Vagina (tissue), 2 donors: ENCODE results near the gene ENKD1. TPM values are rescaled to one million over a fixed set of nuclear protein-coding genes. Genes with fewer than 3 reads are reported as not detected.

Experiments used
- DNase-seq, 2 donors: peaks; one replicate each; pipeline ENCODE4 v3.0.0-alpha.2; 2017; ENCODE audit errors: extremely low spot score in 2 of 2
- H3K27ac ChIP-seq: fragments of 200-600 bp; sonication (generic); one replicate; pipeline ENCODE4 v1.5.1; 2019
- H3K27me3 ChIP-seq: fragments of 200-600 bp; sonication (generic); one replicate; pipeline ENCODE4 v1.5.1; 2019
- H3K36me3 ChIP-seq, 2 donors: fragments of 200-600 bp; sonication (generic); one replicate each; pipeline ENCODE4 v1.5.1; 2017 to 2019
- H3K4me1 ChIP-seq: fragments of 200-600 bp; sonication (generic); one replicate; pipeline ENCODE4 v1.5.1; 2019
- H3K4me3 ChIP-seq, 2 donors: fragments of 200-600 bp; sonication (generic); 1 replicate in 1 of 2; 2 replicates in 1 of 2; pipeline ENCODE4 v1.5.1; 2016 to 2019
- H3K9me3 ChIP-seq: fragments of 200-600 bp; sonication (generic); one replicate; pipeline ENCODE4 v1.5.1; 2019
- CTCF ChIP-seq, 3 experiments: fragments of 450-650 bp in 2 of 3; fragments of 200-600 bp in 1 of 3; sonication (generic) in 1 of 3; IDR thresholded peaks; one replicate each; pipeline ENCODE4 v1.5.1; 2017 to 2019; ENCODE audit warnings: antibody characterized with exemption in 3 of 3, mild to moderate bottlenecking in 2 of 3, moderate library complexity in 2 of 3
- POLR2A ChIP-seq, 2 donors: fragments of 450-650 bp; IDR thresholded peaks; one replicate each; pipeline ENCODE4 v1.6.1; 2017; ENCODE audit warnings: antibody characterized with exemption in 2 of 2, mild to moderate bottlenecking in 2 of 2, moderate library complexity in 2 of 2
- POLR2AphosphoS5 ChIP-seq, 2 donors: sonication (generic); formaldehyde crosslinking; IDR thresholded peaks; one replicate each; pipeline ENCODE4 v1.9.0; 2017; ENCODE audit warnings: antibody characterized with exemption in 2 of 2, mild to moderate bottlenecking in 2 of 2, low read depth in 1 of 2; ENCODE audit not compliant: insufficient read depth in 1 of 2
- intact Hi-C: fragments of 100-400 bp; cut with DNase I; formaldehyde crosslinking; loops from one replicate; pipeline ENCODE4 v1.15.1; 2023
- total RNA-seq: library from RNA; depleted of rRNA; stranded (reverse); fragments of >200 nt; gene quantifications from one replicate; pipeline ENCODE4 v1.2.3, GENCODE V29; 2016

The ENKD1 gene
- total RNA-seq, 1 donor from 2014 or later: 14.7 TPM

- TF ChIP-seq CTCF (IDR thresholded peaks at IDR 0.05) (no peak), POLR2AphosphoS5 (IDR thresholded peaks at IDR 0.05; ENCODE audit: insufficient read depth in 1 of 2, low read depth in 1 of 2) (no peak)
- intact Hi-C loops: no loop called here
- DNase-seq: no peak
- H3K4me1 ChIP-seq: no peaks in the 10 kb centered on the region
- H3K9me3 ChIP-seq: no peaks in the 10 kb centered on the region
- peaks cover 0 to 64% of the 10 kb centered on the region in 2 donors for H3K36me3 ChIP-seq
- H3K27me3 ChIP-seq: no peaks in the 10 kb centered on the region
- no peak overlapping the region for H3K4me3 ChIP-seq
- H3K27ac ChIP-seq: no peak overlapping the region
These were observed 29.8 kb downstream of the ENKD1 start for GRCh38 chr16:67636713-67637112.

- intact Hi-C loops: no loop called here
- no peak overlapping the region for H3K4me3 ChIP-seq
- peaks cover 0 to 70% of the 10 kb centered on the region in 2 donors for H3K36me3 ChIP-seq
- no peaks in the 10 kb centered on the region for H3K4me1 ChIP-seq
- no peaks in the 10 kb centered on the region for H3K9me3 ChIP-seq
- no peak for TF ChIP-seq POLR2AphosphoS5 (IDR thresholded peaks at IDR 0.05; ENCODE audit: insufficient read depth in 1 of 2, low read depth in 1 of 2)
- TF ChIP-seq CTCF (IDR thresholded peaks at IDR 0.05): no peak
- no peak for TF ChIP-seq POLR2A (IDR thresholded peaks at IDR 0.05)
- DNase-seq: no peak
- no peak overlapping the region for H3K27ac ChIP-seq
- H3K27me3 ChIP-seq: no peaks in the 10 kb centered on the region
These were observed 34.0 kb downstream of the ENKD1 start for GRCh38 chr16:67632415-67633172.

GRCh38 chr16:67628216-67628615, 38.3 kb downstream of the ENKD1 start:
- Histone ChIP-seq H3K27ac (no peak overlapping the region), H3K4me1 (no peaks in the 10 kb centered on the region), H3K27me3 (no peaks in the 10 kb centered on the region), H3K36me3 (peaks cover 0 to 72% of the 10 kb centered on the region in 2 donors), H3K9me3 (no peaks in the 10 kb centered on the region), H3K4me3 (no peak overlapping the region)
- TF ChIP-seq POLR2AphosphoS5 (IDR thresholded peaks at IDR 0.05; ENCODE audit: insufficient read depth in 1 of 2, low read depth in 1 of 2): no peak
- no peak for TF ChIP-seq CTCF (IDR thresholded peaks at IDR 0.05)
- no peak for TF ChIP-seq POLR2A (IDR thresholded peaks at IDR 0.05)
- DNase-seq: no peak
- intact Hi-C loops: no loop called here

- Histone ChIP-seq H3K4me1 (no peaks in the 10 kb centered on the region), H3K4me3 (no peak overlapping the region), H3K27ac (no peak overlapping the region), H3K27me3 (no peaks in the 10 kb centered on the region), H3K9me3 (no peaks in the 10 kb centered on the region), H3K36me3 (peaks cover 0 to 58% of the 10 kb centered on the region in 2 donors)
- TF ChIP-seq POLR2A (IDR thresholded peaks at IDR 0.05): no peak
- TF ChIP-seq POLR2AphosphoS5 (IDR thresholded peaks at IDR 0.05; ENCODE audit: insufficient read depth in 1 of 2, low read depth in 1 of 2): no peak
- TF ChIP-seq CTCF (IDR thresholded peaks at IDR 0.05): no peak
- no peak for DNase-seq
- intact Hi-C loops: no loop called here
These were observed 52.7 kb downstream of the ENKD1 start for GRCh38 chr16:67613808-67614207.

Other genes with a start within 250 kb of the ENKD1 start
- gene HSD11B2, start 235.6 kb downstream of the ENKD1 start, total RNA-seq: 30.2 TPM
- 110 TPM for gene ATP6V0D1, start 185.6 kb downstream of the ENKD1 start, total RNA-seq
- not detected for gene AGRP, start 183.2 kb downstream of the ENKD1 start, total RNA-seq
- gene RIPOR1, start 137.9 kb downstream of the ENKD1 start, total RNA-seq: 54.8 TPM
- 43.2 TPM for gene CTCF, start 104.2 kb downstream of the ENKD1 start, total RNA-seq
- 5.6 TPM for gene CARMIL2, start 21.6 kb downstream of the ENKD1 start, total RNA-seq
- gene ACD, start 6.5 kb downstream of the ENKD1 start, total RNA-seq: 38.8 TPM
- gene PARD6A, start 5.8 kb downstream of the ENKD1 start, total RNA-seq: 1.2 TPM
- 10.3 TPM for gene C16orf86, start 64 bp upstream of the ENKD1 start, total RNA-seq
- 32.7 TPM for gene GFOD2, start 52.6 kb upstream of the ENKD1 start, total RNA-seq
- 17.9 TPM for gene RANBP10, start 139.8 kb upstream of the ENKD1 start, total RNA-seq
- gene TSNAXIP1, start 140.1 kb upstream of the ENKD1 start, total RNA-seq: not detected
- gene THAP11, start 175.6 kb upstream of the ENKD1 start, total RNA-seq: 50.6 TPM
- 131 TPM for gene NUTF2, start 180.2 kb upstream of the ENKD1 start, total RNA-seq
- gene CENPT, start 180.9 kb upstream of the ENKD1 start, total RNA-seq: 57.7 TPM
- 71.9 TPM for gene EDC4, start 206.3 kb upstream of the ENKD1 start, total RNA-seq
- gene NRN1L, start 218.1 kb upstream of the ENKD1 start, total RNA-seq: not detected
- gene PSKH1, start 226.5 kb upstream of the ENKD1 start, total RNA-seq: 17.4 TPM